Stimulated activated CD4-positive, alpha-beta T cell treated with anti-CD3 and anti-CD28 coated beads, Interleukin-4, amount 100 ng/mL, for 48 hours (primary cell): ENCODE data around the gene TBX5.

Experiments used
- DNase-seq, 2 donors: peaks; one replicate each; pipeline ENCODE4 v3.0.0-alpha.2; 2020; ENCODE audit warnings: low read depth in 2 of 2

TBX5 gene

DNA sequence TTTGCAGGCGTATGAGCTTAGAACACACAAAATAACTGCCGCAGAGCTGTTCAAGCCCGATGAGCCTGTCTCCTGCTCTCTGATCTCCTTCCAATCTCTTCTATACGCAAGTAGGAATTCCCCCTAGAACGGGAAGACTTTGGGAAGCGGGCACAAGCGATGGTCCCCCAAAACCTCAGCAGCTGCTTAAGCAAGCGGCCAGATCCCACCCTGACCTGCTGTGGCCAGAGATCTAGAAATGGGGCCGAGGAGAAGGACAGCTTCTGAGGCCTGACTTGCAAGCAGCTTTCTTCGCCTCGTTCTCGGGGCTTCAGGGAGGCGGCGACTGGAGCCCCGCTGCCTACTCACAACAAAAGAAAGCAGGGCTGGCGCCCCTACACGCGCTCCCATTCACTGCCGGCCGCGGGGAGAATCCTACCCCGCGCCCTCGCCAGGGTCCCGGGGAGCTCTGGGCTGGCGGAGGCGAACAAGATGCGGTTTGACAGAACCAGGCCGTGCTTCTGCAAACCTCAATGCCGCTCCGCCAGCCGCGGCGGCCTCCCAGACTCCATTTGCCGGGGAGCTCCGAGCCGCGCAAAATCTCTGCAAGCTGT lies 922 bp downstream of the TBX5 start:
- no peak for DNase-seq

DNA sequence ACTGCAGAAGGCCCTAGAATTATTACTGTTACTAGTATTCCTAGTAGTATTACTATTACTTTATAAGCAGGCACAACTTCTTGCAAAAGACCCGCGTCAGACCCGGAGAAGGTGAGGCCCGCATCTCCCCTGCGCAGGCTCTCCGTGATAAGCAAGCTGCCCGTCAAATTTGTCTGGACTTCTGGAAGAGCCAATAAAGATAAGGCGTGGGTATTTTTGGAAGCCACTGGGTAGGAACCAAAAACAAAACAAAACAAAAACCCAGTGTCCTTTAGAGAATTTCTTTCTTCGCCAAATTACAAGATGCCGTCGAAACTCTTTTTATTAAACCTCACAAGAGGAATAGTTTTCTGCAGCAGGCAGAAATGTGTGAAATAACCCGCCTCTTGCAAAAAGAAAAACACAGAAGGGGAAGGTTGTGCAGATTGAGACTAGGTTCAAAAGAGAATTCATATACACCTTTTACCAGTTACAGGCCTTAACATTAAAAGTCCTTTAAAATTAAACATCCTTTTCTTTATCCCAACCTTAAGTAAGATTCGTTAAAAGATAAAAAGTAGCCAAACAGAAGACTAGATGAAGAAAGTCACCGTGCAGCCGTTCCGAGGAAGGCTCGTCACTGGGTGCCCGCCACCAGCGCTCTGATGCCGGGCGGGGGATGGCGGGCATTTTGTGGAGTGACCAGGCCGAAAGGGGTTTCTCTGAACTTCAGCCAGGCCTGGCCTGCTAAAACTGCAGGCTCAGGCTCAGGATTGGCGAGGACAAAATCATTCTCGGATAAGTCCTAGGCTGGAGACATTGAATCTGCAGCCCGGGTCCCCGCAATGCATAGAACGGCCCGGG lies 1.6 kb downstream of the TBX5 start:
- no peak for DNase-seq

DNA sequence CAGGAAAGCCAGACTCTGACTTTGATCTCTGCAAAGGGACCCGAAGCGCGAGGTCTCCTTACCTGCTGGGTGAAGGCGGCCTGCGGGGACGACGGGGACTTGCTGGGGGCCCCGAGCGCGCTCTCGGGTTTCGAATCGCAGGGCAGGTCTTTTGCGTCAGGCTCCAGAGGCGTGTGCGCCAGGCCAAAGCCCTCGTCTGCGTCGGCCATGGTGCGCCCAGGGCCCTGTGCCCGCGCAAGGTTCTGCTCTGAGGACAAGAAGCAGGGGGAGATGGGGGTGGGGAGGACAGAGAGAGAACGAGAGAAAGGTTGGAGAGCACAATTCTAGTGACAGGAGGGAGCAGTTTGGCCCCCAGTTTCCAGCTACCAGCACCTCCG lies 2.3 kb downstream of the TBX5 start:
- DNase-seq: no peak

DNA sequence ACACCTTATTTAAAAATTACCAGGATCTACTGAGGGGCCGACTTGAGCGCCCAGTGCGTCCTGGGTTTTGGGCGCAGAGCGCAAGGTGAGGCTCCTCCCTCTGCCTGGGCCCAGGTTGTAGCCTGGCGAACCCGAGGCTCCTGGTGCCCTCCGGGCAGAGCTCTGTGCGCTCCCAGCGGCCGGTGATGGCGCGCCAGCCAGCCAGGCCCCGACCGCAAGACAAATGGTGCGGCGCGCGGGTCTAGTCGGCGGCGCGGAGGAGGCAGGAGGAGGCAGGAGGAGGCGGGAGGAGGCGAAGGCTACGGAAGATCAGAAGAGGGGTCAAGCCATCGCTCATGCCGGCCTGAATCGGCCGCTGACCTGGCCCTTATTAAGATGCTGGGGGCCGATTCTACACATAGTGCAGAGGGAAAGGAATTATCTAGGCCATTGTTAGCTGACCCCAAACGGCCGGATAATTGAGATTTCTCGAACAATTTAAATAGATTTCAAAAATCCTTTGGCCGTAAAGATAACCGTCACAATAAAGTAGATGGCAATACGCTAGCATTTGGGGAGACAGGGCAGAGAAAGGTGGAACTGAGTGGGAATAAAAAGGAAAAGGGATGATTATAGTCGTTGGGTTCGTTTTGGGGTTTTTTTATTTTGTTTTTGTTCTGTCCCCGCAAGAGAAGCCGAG lies 2.8 kb downstream of the TBX5 start:
- no peak for DNase-seq

DNA sequence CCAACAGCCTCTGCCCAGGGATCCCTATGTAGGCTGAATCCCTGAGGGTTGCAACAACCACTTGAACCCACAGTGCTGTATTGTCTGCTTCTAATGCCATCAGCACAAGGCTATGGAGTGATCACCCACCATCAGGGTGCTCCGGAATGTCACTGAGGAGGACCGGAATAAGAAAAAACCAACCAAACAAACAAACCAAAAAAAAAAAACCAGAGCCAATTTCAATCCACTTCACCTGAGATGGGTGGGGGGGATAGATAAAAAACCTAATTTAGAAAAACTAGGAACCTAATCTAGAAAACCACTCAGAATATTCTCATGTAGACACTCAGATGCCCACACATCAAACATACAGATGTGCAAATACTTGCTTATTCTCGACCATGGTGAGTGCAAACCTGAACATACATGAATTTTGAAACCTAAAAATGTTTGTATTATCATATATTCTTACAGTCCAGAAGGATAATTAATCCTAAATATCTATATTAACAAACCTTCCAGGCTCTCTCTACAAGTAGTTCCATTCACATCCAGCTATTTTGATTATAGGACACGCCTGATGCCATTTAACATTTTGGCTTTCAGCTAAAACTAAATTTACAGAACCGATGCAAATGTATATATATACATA lies 3.7 kb downstream of the TBX5 start:
- DNase-seq: no peak

DNA sequence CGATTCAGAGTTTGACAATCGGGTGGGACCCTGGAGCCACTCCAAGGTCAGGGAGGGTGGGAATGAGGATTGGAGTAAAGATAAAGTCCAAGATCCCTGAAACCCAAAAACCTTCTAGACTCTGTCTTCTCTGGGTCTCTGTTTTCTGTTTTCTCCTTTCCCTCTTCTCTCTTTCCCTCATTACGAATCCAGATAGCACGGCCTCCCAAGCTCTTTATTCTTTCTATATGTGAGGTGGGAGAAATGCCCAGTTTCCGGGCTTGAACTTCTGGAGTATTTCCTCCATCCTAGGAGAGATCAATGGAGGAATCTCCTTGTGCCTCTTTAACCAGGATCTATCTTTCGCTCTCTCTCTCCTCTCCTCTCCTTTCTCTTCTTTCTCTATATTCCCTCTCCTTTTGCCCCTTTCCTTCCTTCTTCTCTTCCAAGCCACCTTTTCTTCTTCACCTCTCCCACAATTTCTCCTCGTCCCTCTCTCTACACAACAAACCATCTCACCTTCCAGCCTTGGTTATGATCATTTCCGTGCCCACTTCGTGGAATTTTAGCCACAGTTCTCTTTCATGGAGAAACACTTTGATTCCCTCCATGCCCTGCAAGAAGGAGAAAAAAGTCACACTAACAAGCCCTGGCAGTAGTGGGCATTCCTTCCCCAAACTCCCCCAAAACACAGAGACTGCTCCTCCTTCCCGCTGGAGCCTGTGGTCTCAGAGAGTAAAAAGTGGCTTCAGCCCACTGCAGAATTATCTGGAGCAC lies 4.4 kb downstream of the TBX5 start:
- no peak for DNase-seq

DNA sequence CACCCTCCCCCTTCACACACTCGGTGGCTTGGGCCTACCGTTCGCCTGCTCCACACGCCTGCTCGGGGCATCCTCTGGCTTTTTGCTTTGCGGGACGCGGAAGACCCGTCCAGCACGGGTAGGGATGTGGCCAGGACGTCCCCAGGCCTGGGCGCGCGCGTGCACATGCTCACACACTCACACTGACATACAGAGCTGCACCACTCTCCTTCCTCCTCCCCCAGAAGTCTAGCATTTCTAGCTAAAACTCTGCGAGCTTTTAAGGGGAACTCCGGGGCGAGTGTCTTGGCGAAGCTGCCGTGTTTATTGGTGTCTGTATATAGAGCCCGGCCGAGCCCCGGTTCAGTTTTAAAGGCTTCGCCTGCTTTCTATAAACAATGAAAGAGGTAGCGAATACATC lies 5.0 kb downstream of the TBX5 start:
- no peak for DNase-seq

DNA sequence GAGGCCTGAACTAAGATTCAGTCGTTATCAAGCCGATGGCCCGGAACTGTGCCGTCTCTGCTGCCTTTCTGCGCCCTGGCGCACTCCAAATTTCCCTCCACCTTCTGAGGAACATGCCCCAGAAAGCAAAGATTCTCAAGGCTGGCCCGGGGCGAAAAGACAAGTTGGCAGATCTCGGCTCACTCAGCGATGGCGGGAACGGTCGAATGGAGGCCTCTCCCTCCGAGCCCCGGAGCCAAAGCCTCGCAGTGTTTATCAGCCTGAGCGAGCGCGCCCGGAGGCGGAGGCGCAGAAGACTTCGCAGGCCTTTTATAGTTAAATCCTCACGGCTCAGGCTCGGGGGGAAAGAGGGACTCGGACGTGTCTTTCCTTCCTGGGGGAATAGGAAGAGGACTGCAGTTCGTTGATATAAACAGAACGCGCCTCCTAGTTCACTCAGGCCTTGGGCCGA lies 5.6 kb downstream of the TBX5 start:
- no peak for DNase-seq

DNA sequence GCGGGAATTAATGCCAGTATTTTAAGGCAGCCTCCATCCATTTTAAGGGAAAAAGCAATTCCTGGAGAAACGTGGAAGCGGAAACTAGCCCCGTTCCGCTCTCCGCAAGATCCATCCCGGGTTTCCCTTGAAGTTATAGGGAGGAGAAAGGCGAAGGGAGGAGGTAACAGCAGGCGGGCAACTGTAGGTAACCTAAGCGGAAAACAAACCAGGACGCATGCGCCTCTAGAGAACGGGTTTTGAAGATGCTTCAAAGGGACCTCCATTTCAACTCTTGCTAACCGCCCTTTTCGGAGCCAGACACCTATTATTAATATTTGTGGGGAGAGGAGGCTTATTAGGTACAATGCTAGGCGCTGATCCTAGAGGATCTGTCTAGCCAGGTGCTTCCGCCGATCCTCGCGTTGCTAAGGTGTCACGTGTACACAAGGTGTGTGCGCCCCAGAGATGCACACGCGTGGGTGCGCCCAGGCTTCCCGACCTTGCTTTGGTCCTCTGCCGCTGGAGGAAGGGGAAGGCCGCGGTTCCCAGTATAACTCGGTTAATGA lies 6.2 kb downstream of the TBX5 start:
- DNase-seq: no peak

DNA sequence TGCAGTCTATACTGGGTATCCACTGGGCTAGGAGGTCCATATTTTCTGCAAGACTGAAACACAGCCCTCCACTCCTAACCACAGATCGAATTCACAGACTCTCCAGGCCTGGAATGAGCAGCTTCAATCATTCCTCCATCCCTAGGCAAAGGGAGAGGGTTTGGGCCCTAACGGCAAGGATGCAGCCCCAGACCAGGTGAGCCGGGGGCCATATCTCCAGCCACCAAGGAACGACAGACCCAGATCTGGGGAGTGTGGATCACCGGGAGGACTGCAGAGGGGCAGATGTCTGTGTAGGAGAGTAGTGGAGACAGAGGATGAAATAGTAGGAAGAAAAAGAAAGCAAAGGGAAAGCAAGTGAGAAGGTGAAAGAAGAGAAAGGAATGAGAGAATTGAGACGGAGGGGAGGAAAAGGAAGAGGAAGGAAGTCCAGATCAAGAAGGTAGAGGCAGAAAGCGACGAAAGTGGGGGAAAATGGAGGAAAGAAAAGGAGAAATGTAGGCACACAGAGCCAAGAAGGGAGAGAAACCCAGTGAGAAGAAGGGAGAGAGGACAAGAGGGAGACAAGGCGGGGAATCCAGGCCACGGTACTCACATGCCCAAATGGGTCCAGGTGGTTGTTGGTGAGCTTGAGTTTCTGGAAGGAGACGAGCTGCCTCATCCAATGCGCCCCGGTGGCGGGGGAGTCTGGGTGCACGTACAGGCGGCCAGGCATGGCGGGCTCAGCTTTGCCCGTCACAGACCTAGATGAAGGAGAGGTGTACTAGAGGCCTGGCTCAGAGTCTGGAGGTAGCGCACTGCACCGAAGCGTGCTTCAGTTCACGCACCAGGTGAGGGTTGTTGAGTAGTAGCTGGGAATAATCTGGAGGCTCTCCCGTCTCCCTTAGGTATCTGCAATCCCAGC lies 7.7 kb downstream of the TBX5 start:
- no peak for DNase-seq

DNA sequence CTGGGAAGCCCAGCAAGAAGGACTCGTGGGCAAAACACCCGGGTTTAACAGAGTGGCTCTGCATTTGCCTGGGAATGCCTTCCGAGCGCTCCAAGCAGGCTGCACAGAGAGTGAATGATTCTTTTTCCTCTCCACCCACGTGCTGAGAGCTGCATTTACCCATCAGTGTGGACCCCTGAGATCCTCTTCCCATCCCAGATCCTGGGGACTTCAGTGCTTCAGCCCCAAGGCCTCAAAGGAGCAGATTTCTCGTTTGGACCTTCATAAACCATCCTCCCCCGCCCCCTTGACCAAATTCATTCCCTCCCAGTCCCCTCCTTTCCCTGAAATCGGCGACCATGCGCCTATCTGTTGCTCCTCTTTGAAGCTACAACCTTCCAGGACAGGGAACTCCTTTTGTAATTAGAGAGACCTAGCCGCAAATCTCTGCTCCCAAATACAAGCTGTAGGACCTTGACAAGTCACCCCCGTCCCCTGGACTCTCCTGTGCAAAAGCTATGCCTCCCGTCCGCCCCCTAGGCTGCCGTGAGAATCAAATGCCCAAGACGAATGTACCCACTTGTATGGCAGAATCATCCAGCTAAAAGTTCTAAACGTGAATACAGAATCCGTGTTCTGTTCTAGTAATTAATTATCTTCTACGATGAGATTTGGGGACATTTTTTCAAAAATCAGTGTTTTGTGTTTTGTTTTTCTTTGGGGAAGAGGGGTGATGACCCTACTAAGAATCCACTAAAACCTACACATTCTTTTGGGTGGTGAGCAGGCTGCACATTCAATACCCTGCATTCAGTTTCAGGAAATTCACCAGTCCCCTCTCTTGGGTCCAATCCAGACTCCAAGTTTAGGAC lies 8.8 kb downstream of the TBX5 start:
- no peak for DNase-seq

DNA sequence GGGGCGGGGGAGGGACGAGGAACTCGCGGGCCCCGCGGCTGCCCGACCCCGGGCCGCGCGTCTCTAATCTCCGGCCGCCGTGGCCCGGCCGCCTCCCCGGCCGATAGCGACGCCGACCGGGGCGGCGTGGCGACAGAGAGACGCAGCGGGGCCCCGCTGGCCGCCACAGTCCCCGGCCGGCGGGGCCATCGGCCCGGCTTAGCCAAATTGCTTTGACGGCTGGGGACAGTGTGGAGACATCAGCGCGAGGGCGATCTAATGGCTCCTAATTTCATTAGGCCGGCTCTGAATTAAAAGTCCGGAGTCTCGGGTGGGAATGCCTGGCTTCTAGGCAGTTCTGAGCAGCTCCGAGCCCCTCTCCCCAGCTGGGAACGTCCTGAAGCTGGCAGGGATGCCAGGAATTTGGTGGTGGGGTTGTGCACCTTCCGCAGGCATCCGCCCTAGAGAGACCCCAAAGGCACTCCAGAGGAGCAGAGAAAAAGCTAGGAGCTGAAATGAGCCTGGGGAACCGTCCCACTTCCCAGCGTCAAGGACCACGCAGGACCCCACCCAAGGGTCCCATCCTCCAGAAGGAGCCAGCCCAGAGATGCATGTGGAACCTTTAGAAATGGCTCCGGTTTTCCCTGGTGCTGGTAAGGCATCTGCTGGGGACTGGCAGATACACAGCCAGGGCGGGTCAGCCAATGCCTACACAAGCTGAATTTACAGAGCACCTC lies 9.6 kb downstream of the TBX5 start:
- no peak for DNase-seq

DNA sequence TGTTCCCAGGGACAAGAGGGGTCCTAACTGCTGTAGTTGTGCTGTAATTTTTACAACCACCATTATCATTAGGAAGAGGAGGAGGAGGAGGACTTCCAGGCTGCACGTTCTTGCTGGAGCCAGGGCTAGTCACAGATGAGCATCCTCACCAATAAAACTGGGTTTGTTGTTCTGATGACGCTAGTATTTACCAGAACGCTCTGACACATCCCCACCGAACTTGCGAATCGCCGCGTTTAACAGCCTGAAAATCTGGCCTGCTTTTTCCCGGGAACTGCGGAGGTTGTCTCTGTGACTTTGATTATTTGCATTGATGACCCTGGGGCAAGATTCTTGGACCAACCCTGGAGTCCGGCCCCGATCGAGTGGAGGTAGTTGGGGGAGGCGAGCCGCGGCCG lies 10.2 kb downstream of the TBX5 start:
- no peak for DNase-seq

DNA sequence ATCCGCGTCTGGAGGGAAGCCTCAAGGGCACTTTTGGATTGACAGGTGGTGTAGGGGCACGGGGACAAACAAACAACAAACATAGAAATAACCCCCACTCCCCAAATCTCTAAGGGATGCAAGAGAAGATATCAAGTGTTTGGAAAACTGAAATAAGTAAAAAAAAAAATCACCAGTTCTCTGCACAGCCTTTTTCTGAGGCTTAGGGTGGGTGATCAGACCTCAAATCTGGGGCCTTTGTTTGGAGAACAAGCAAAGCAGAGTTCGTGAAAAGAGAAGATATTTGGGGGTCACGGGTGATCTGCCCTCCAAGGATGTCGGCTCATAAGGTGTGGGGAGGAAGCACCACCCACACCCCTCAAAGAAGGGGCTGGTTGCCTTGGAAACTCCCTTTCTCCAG lies 10.7 kb downstream of the TBX5 start:
- no peak for DNase-seq

DNA sequence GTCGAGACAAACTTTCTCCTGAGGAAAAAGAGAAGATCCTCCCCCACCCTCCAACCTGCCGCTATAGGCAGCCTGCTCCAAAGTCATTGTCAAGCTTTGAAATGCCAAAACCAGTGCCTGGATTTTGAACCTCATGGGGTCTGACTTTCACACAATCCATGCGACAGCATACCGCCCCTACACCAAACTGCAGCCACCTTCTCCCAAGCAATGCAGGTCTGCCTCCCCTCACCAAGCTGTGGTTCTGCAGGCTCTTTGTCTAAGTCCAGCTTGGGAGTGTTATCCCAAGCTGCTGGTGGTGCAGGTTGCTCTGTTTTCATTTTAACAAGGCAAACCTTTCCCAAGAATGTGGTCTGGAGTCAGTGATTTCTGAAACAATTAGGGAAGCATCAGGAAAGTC lies 12.4 kb downstream of the TBX5 start:
- no peak for DNase-seq

DNA sequence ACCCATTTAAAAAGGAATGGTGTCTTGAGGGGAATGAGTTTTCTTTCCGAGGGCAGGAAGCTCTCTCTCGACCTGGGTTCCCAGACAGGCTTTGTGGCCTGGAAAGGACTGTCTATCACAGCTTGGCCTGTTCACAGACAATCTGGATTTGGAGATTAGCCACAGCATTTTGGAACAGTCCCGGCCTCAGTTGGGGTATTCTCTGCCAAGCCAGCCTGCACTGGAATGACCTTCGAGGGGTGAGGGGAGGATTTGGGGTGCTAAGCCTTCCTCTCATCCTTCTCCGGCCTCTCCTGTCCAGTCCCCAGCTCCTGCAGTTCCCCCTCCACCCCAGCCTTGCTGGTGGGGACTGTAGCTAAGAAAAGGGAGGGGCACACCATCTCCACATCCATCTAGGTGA lies 13.0 kb downstream of the TBX5 start:
- no peak for DNase-seq

DNA sequence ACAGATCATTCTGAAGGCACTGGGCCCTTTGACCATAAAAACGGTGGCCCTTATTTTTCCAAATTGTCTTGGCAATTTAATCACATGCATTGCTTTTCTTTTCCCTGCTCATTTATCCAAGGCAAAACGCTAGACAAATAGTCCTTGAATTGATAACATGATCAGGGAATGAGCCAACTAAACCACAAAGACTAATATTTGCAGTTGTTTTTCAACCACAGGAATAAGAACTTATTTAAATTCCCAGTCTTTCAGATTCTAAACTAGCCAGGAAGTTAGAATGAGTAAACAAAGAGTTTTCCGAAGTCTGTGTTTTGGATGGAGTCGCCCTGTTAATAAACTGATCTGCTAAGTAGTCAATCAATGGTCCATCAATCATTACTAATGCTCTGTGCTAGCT lies 14.9 kb downstream of the TBX5 start:
- DNase-seq: no peak

DNA sequence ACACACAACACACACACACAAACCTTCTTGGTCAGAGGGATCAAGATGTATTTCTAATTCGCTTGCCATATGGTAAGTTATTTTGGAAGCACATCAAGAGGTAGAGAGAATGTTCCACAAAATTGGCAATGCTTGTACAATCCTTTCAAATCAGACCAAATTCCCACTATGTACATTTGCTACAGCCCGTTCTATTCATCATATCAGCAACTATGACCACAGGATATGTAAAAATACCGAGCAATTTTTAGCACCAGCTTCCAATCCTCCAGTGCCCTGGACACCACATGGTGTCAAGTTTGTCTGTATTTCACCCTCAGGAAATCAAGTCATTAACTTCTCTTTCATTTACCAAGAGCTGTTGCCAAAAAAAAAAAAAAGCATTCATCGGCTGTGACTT lies 21.2 kb downstream of the TBX5 start:
- DNase-seq: no peak

DNA sequence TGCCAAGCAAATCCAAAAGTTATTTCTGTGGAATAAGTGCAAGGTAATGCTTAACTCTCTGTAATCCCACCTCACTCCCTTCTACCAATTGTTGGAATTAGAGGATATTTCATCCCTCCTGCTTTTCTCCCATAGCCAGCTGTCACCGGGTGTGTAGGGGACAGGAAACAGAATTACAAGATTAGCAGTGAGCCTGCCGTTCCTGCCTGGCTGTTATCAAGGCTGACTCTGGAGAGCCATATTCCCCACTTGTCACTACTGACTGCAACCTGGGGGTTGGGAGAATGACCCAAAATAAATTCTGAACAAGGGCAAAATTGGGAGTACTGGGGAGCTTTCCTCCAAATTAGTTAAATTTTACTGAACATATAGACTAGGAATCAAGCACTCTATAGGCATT lies 24.8 kb downstream of the TBX5 start:
- no peak for DNase-seq
